Fibroblast of pulmonary artery (primary cell): ENCODE results near the gene FBXW5.

Experiments
- DNase-seq: peaks from one replicate; pipeline ENCODE4 v3.0.0-alpha.2; 2010; ENCODE audit warnings: low read depth
- H3K4me3 ChIP-seq: replicated peaks from 2 replicates; pipeline ENCODE4 v1.5.1; 2011; ENCODE audit warnings: low read depth, mild to moderate bottlenecking, control low read depth, low read length, moderate library complexity
- TF ChIP-seq, protein P1 (sequence below): IDR thresholded peaks from 2 replicates; pipeline ENCODE4 v1.5.1; 2011; ENCODE audit warnings: mild to moderate bottlenecking, control low read depth, low read length, inconsistent platforms; ENCODE audit errors: missing control alignments

Gene FBXW5

DNA sequence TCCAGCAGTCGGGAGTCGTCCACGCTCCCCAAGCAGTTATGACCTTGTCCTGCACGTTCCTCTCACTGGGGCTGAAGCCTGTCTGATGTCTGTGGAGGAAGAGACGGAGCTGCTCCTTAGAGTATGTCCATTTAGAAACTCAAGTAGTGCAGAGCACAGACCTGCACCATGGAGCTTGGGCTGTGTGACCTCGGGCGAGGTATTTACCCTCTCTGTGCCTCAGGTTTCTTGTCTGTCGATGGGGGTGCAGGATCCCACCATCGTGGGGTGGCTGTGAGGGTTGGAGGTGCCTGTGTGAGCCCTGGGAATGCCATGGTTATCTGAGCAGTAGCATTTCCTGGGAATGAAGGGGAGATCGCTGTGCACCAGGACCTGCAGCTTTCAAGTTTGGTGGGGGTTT lies 44.0 kb downstream of the FBXW5 start:
- no peak for DNase-seq
- TF ChIP-seq, protein P1, sequence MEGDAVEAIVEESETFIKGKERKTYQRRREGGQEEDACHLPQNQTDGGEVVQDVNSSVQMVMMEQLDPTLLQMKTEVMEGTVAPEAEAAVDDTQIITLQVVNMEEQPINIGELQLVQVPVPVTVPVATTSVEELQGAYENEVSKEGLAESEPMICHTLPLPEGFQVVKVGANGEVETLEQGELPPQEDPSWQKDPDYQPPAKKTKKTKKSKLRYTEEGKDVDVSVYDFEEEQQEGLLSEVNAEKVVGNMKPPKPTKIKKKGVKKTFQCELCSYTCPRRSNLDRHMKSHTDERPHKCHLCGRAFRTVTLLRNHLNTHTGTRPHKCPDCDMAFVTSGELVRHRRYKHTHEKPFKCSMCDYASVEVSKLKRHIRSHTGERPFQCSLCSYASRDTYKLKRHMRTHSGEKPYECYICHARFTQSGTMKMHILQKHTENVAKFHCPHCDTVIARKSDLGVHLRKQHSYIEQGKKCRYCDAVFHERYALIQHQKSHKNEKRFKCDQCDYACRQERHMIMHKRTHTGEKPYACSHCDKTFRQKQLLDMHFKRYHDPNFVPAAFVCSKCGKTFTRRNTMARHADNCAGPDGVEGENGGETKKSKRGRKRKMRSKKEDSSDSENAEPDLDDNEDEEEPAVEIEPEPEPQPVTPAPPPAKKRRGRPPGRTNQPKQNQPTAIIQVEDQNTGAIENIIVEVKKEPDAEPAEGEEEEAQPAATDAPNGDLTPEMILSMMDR, result no peak

GRCh38 chr9:136899196-136899595 lies 45.3 kb downstream of the FBXW5 start:
- no peak overlapping the region for H3K4me3 ChIP-seq
- TF ChIP-seq, protein P1, result no peak
- DNase-seq, result no peak

More for the DNA sequence above, 44.0 kb downstream of the FBXW5 start:
- H3K4me3 ChIP-seq, result no peak overlapping the region

GRCh38 chr9:136898483-136899100 lies 45.9 kb downstream of the FBXW5 start:
- H3K4me3 ChIP-seq, result no peak overlapping the region
- TF ChIP-seq, protein P1, result no peak
- no peak for DNase-seq

DNA sequence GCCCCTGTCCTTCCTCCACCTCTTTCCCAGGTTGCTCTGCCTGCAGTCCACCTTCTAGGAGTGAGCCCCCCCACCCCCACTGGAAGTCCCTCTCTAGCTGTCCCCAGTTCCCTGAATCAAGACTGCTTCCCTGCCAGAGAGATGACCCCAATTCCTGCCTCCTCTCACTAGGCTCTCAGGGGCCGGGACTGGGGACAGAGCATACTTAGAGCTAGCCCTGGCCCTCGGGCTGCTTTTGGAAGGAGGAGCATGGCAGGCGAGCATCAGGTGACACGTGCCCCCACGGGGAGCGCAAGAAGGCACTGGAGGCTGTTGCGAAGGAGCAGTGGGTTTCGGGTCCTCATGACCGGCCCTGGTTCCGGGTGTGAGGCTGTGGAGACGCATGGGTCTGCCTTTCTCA lies 48.5 kb downstream of the FBXW5 start:
- H3K4me3 ChIP-seq, result no peak overlapping the region
- TF ChIP-seq, protein P1, result no peak
- DNase-seq, result no peak

DNA sequence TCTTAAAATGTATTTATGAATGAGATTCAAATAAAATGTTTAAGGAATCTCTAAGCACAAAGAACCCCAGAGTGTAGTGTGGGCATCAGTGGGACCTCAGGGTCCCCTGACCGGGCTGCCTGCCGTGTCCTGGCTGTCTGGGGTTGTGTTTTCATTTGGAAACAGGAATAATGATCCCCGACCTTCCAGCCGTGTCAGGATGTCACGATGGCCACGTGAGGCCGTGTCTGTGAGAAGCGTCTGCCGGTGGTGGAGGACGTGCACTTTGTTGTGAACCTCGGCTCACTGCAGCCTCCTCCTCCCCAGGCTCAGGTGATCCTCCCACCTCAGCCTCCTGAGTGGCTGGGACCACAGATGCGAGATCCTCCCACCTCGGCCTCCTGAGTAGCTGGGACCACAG lies 53.9 kb downstream of the FBXW5 start:
- DNase-seq, result no peak
- no peak overlapping the region for H3K4me3 ChIP-seq
- TF ChIP-seq, protein P1, result no peak
